Esophagus muscularis mucosa (tissue), 3 donors: ENCODE data around the gene CAMTA1.

ENCODE experiments used
- POLR2A ChIP-seq: fragments of 450-650 bp; IDR thresholded peaks from one replicate; pipeline ENCODE4 v1.6.1; 2017; ENCODE audit warnings: antibody characterized with exemption, moderate library complexity, mild to moderate bottlenecking, low read depth
- TF ChIP-seq, protein P1 (sequence below), 3 experiments: fragments of 200-600 bp in 2 of 3; fragments of 450-650 bp in 1 of 3; sonication (generic) in 2 of 3; IDR thresholded peaks; one replicate each; pipeline ENCODE4 v1.5.1; 2017 to 2019; ENCODE audit warnings: antibody characterized with exemption in 3 of 3, mild to moderate bottlenecking in 2 of 3, moderate library complexity in 1 of 3

DNA sequence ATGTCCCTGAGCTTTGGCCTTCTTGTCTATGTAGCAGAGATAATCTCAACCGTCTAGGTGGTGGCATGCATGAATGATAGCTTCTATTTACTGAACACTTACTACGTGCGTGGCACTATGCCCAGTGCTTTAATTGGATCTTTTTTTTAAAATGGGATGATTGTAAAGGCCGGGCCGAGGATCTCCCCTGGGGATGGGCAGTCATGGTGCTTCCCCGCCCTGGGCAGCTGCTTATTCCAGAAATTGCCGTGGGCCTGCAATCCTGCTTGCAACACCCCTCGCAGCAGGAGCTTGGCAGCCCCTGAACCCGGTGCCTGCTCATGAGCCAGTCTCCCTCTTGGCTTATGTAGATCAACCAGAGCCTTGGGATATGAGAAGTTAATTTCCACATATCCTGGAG lies 360.7 kb downstream of the CAMTA1 start:
- TF ChIP-seq, protein P1, sequence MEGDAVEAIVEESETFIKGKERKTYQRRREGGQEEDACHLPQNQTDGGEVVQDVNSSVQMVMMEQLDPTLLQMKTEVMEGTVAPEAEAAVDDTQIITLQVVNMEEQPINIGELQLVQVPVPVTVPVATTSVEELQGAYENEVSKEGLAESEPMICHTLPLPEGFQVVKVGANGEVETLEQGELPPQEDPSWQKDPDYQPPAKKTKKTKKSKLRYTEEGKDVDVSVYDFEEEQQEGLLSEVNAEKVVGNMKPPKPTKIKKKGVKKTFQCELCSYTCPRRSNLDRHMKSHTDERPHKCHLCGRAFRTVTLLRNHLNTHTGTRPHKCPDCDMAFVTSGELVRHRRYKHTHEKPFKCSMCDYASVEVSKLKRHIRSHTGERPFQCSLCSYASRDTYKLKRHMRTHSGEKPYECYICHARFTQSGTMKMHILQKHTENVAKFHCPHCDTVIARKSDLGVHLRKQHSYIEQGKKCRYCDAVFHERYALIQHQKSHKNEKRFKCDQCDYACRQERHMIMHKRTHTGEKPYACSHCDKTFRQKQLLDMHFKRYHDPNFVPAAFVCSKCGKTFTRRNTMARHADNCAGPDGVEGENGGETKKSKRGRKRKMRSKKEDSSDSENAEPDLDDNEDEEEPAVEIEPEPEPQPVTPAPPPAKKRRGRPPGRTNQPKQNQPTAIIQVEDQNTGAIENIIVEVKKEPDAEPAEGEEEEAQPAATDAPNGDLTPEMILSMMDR (IDR thresholded peaks at IDR 0.05) = no peak
- TF ChIP-seq POLR2A = no peak
